Spinal cord (tissue), 10 donors: ENCODE measurements around the gene POC1A. TPM values are rescaled to one million over a fixed set of nuclear protein-coding genes. Genes with fewer than 3 reads are reported as not detected.

Experiments used
- DNase-seq, 6 donors: peaks; one replicate each; pipeline versions ENCODE4 v3.0.0 to v3.0.0-alpha.2; 2013 to 2015; ENCODE audit warnings: low spot score in 6 of 6, low read depth in 4 of 6
- H3K27ac ChIP-seq: one replicate; pipeline ENCODE4 v1.5.1; 2013; ENCODE audit warnings: low read depth, low read length, control low read depth
- H3K27me3 ChIP-seq: one replicate; pipeline ENCODE4 v1.6.1; 2013; ENCODE audit warnings: low read length; ENCODE audit not compliant: control insufficient read depth, insufficient read depth
- H3K36me3 ChIP-seq: one replicate; pipeline ENCODE4 v1.6.1; 2013; ENCODE audit warnings: low read length; ENCODE audit not compliant: control insufficient read depth, insufficient read depth
- H3K4me1 ChIP-seq: one replicate; pipeline ENCODE4 v1.6.1; 2013; ENCODE audit warnings: low read length; ENCODE audit not compliant: control insufficient read depth, insufficient read depth
- H3K4me3 ChIP-seq: one replicate; pipeline ENCODE4 v1.5.1; 2013; ENCODE audit warnings: low read depth, low read length, control low read depth
- H3K9me3 ChIP-seq: one replicate; pipeline ENCODE4 v1.6.1; 2013; ENCODE audit warnings: low read length; ENCODE audit not compliant: control insufficient read depth, insufficient read depth
- WGBS: methylation state at CpG from one replicate; pipeline ENCODE4 v1.1.5; 2013; ENCODE audit warnings: missing lambda C conversion rate; ENCODE audit not compliant: insufficient coverage; 5-methylcytosine and 5-hydroxymethylcytosine counted together
- polyA plus RNA-seq, 2 donors: library from polyadenylated mRNA; unstranded; fragments of 120-200 nt; gene quantifications; one replicate each; pipeline ENCODE4 v1.2.1, GENCODE V29; 2013; ENCODE audit not compliant: insufficient read length in 2 of 2
- total RNA-seq, 2 donors: library from RNA; depleted of rRNA in 1 of 2; stranded (reverse); fragments of 120-200 nt in 1 of 2; fragments of >200 nt in 1 of 2; gene quantifications; one replicate each; pipeline versions ENCODE4 v1.2.3 to v1.2.4, GENCODE V29; 2013 to 2014
- donor health status: healthy.

Gene POC1A
- total and polyA plus RNA-seq, 4 donors: 3.9 to 8.5 (median 6.2) TPM

GRCh38 chr3:52068055-52068571 is 86.1 kb downstream of the POC1A start:
- no peaks in the 10 kb centered on the region for H3K27me3 ChIP-seq
- H3K4me1 ChIP-seq: peaks cover 70% of the 10 kb centered on the region
- no peaks in the 10 kb centered on the region for H3K9me3 ChIP-seq
- DNase-seq: peak in 1 of 6 donors; percentile 51
- peak overlapping the region; percentile 47 for H3K27ac ChIP-seq
- H3K36me3 ChIP-seq: peaks cover 5% of the 10 kb centered on the region
- H3K4me3 ChIP-seq: no peak overlapping the region
- WGBS: 67% methylated on average over 9 of the region's 12 CpGs

- Histone ChIP-seq H3K4me1 (peaks cover 74% of the 10 kb centered on the region), H3K9me3 (no peaks in the 10 kb centered on the region), H3K4me3 (no peak overlapping the region), H3K36me3 (peaks cover 5% of the 10 kb centered on the region), H3K27me3 (no peaks in the 10 kb centered on the region), H3K27ac (peak overlapping the region; percentile 47)
- 83% methylated on average over 2 of the region's 4 CpGs for WGBS
- DNase-seq: no peak
These were observed 86.7 kb downstream of the POC1A start for GRCh38 chr3:52067526-52067925.

- 89% methylated on average over 6 of the region's 8 CpGs for WGBS
- Histone ChIP-seq H3K4me3 (no peak overlapping the region), H3K4me1 (peaks cover 71% of the 10 kb centered on the region), H3K9me3 (no peaks in the 10 kb centered on the region), H3K36me3 (peaks cover 4% of the 10 kb centered on the region), H3K27me3 (no peaks in the 10 kb centered on the region), H3K27ac (no peak overlapping the region)
- DNase-seq: no peak
These were observed 87.2 kb downstream of the POC1A start for GRCh38 chr3:52067046-52067445.

- H3K4me3 ChIP-seq: no peak overlapping the region
- H3K27me3 ChIP-seq: no peaks in the 10 kb centered on the region
- no peaks in the 10 kb centered on the region for H3K36me3 ChIP-seq
- peaks cover 59% of the 10 kb centered on the region for H3K4me1 ChIP-seq
- 65% methylated on average over 12 of the region's 12 CpGs for whole genome bisulfite sequencing
- H3K27ac ChIP-seq: no peak overlapping the region
- DNase-seq: no peak
- no peaks in the 10 kb centered on the region for H3K9me3 ChIP-seq
These were observed 88.9 kb downstream of the POC1A start for GRCh38 chr3:52065264-52065756.

- Histone ChIP-seq H3K4me1 (peaks cover 51% of the 10 kb centered on the region), H3K27me3 (no peaks in the 10 kb centered on the region)
- WGBS: 86% methylated on average over 8 of the region's 8 CpGs
These were observed 89.7 kb downstream of the POC1A start for GRCh38 chr3:52064561-52064960.

GRCh38 chr3:52063026-52063723 is 91.0 kb downstream of the POC1A start:
- Histone ChIP-seq H3K27ac (no peak overlapping the region), H3K9me3 (no peaks in the 10 kb centered on the region), H3K4me3 (no peak overlapping the region), H3K27me3 (no peaks in the 10 kb centered on the region), H3K4me1 (peaks cover 43% of the 10 kb centered on the region), H3K36me3 (no peaks in the 10 kb centered on the region)
- DNase-seq: peak in 1 of 6 donors; percentile 24
- 46% methylated on average over 14 of the region's 14 CpGs for WGBS

More at GRCh38 chr3:52064561-52064960, 89.7 kb downstream of the POC1A start:
- H3K4me3 ChIP-seq: no peak overlapping the region
- H3K27ac ChIP-seq: no peak overlapping the region
- H3K9me3 ChIP-seq: no peaks in the 10 kb centered on the region
- no peaks in the 10 kb centered on the region for H3K36me3 ChIP-seq
- DNase-seq: no peak

- no peaks in the 10 kb centered on the region for H3K27me3 ChIP-seq
- no peak overlapping the region for H3K27ac ChIP-seq
- WGBS: 88% methylated on average over 4 of the region's 5 CpGs
- no peaks in the 10 kb centered on the region for H3K36me3 ChIP-seq
- H3K9me3 ChIP-seq: no peaks in the 10 kb centered on the region
- H3K4me1 ChIP-seq: peaks cover 43% of the 10 kb centered on the region
- no peak for DNase-seq
- no peak overlapping the region for H3K4me3 ChIP-seq
These were observed 91.7 kb downstream of the POC1A start for GRCh38 chr3:52062505-52062904.

- H3K4me1 ChIP-seq: peaks cover 47% of the 10 kb centered on the region
- H3K36me3 ChIP-seq: no peaks in the 10 kb centered on the region
- H3K9me3 ChIP-seq: no peaks in the 10 kb centered on the region
- H3K27ac ChIP-seq: no peak overlapping the region
- H3K4me3 ChIP-seq: no peak overlapping the region
- WGBS: 90% methylated on average over 2 of the region's 4 CpGs
- H3K27me3 ChIP-seq: no peaks in the 10 kb centered on the region
- no peak for DNase-seq
These were observed 92.9 kb downstream of the POC1A start for GRCh38 chr3:52061121-52061910.

- Histone ChIP-seq H3K27ac (no peak overlapping the region), H3K4me3 (no peak overlapping the region), H3K27me3 (no peaks in the 10 kb centered on the region), H3K4me1 (peaks cover 43% of the 10 kb centered on the region), H3K9me3 (no peaks in the 10 kb centered on the region), H3K36me3 (no peaks in the 10 kb centered on the region)
- no peak for DNase-seq
- 87% methylated on average over 6 of the region's 7 CpGs for WGBS
These were observed 94.4 kb downstream of the POC1A start for GRCh38 chr3:52059781-52060180.
